Esophagus squamous epithelium (tissue), 4 donors: ENCODE data around the gene ZNF525.

ENCODE experiments used
- CTCF ChIP-seq, 6 experiments: fragments of 450-650 bp in 4 of 6; fragments of 200-600 bp in 2 of 6; sonication (generic) in 2 of 6; IDR thresholded peaks; one replicate each; pipeline ENCODE4 v1.5.1; 2016 to 2019; ENCODE audit warnings: antibody characterized with exemption in 6 of 6, mild to moderate bottlenecking in 4 of 6, moderate library complexity in 4 of 6
- POLR2A ChIP-seq, 4 donors: fragments of 450-650 bp; IDR thresholded peaks; one replicate each; pipeline ENCODE4 v1.6.1; 2017; ENCODE audit warnings: antibody characterized with exemption in 4 of 4, mild to moderate bottlenecking in 4 of 4, moderate library complexity in 3 of 4

- TF ChIP-seq CTCF (IDR thresholded peaks at IDR 0.05) (no peak), POLR2A (IDR thresholded peaks at IDR 0.05) (no peak)
Observed at GRCh38 chr19:53372196-53372595, 6.7 kb downstream of the ZNF525 start.
